Activated CD4-positive, alpha-beta T cell treated with anti-CD3 and anti-CD28 coated beads, Interleukin-10, Interleukin-2, amounts not matched to agents 100 ng/mL and 50 ng/mL, durations not matched to agents 16 hours and 8 hours (primary cell): ENCODE results near the gene CD58.
"Not testable (repeated sequence)": the region's sequence is repeated elsewhere in the genome, so short reads cannot be mapped to it uniquely, and the experiment has no call there.

ENCODE experiments used
- DNase-seq: peaks from one replicate; pipeline ENCODE4 v3.0.0-alpha.2; 2020

The CD58 gene

DNA sequence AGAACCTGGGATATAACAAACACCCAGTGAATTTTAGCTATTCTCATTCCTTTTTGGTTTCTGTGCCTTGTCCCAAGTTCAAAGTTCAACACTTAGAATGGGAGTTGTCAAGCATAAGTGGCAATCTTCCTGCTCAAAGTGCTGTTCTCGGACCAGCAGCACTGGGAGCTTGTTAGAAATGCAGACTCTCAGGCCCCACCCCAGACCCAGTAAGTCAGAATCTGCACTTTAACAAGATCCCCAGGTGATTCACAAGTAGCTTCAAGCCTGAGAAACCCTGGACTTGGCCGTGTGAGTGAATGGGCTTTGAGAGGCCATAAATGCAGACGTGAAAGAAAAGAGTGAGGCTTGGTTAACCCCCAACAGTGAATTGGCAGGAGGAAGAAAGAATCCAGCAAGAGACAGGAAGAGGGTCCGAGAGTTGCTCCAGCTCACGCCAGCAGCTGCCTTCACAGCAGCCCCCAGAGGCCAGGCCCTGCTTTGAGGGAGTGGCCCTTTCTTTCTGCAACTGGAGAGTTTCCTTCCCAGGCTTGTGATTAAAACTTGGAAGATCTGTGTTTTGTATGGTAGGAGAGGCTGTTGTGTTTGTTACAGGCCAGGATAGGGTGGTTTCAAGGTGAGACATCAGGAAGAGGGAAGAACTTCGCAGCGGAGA lies 21.3 kb upstream of the CD58 start:
- DNase-seq: not testable (repeated sequence)

GRCh38 chr1:116591006-116591950 lies 20.5 kb upstream of the CD58 start:
- DNase-seq: not testable (repeated sequence)

DNA sequence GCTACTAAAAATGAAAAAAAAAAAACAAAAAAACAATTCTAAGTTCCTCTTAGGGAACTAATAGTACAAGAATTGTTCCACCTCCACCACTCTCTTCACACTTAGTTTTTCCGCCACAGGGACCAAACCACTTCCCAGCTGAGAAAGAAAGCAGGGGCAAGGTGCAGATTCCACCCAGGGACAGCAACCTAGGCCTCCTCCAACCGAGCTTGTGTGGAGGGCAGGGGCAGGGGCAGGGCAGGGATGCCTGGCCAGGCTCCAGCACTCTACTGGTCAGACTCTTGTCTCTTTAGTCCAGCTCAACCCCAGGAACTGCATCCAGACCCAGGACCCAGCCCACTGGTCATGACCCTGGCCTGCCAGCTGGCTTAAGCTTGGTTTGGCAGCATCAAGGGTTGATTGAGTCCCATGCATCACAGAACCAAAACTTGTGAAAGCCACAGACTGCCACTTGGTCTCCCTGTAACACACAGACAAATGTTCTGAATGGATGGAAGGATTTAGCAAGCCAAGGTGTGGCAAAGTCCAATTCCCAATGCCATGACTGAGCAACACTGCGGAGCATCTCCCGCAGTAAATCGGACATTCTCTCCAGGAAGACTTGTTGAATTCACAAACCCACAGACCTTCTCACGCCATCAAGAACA lies 19.7 kb upstream of the CD58 start:
- DNase-seq: not testable (repeated sequence)

DNA sequence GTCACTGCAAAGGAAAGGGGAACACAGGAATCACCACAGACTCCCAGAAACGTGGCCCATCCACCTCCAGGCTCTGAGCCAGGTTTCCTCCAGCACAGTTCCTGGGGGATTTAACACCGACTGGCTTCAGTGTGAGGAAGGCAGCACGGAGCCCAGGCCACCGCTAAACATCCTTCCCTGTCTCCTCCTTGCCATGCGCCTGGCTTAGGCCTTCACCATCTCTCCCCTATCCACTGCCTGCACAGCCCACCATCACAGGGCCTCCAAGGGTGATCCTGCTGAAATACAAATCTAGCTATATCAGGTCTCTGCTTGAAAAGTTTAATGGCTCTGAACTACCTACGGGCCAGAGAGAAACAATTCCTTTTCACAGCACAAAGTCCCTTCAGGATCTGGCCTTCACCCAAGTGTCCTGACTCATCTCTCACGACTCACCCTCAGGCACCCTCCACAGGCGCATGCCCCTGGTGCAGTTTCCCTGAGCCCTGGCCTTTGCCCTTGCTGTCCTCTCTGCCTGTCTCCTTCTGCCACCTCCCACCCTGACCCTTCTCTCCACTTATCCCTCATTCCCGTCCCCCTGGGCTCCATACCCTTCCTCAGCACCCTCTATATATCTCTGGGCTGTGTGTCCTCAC lies 18.4 kb upstream of the CD58 start:
- DNase-seq: not testable (repeated sequence)

DNA sequence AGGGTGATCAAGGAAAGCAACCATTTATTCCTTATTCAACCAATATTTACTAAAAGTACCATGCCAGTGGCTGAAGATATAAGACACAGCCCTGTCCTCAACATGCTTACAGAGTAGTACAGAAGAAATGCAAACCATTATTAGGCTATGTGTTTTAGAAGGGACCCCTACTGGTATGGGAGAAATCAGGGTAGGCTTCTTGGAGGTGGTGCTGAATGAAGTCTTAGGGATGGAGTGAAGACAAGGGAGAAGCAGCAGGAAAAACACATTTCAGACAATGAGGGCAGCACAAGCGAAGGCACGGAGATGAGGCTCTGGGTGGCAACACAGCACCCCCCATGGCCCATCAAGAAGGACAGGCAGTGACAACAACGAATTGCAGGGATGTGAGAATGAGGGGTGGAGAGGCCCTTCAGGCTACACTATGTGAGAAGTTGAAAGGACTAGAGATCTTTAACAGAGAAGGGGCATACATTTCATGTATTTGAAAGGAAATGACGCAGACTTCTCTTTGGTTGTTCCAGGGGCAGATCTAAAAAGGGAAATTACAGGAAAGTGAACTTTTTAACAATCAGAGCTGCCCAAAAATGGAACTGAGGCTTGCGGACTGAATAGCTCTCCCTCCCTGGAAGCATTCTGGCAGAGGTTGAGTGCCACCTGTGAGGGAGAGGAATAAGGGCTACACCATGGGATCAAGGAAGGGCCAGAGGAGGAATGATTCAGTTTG lies 16.8 kb upstream of the CD58 start:
- DNase-seq: no peak

GRCh38 chr1:116586741-116587143 lies 15.9 kb upstream of the CD58 start:
- no peak for DNase-seq

- no peak for DNase-seq
These were observed 15.1 kb upstream of the CD58 start for GRCh38 chr1:116585886-116586285.

DNA sequence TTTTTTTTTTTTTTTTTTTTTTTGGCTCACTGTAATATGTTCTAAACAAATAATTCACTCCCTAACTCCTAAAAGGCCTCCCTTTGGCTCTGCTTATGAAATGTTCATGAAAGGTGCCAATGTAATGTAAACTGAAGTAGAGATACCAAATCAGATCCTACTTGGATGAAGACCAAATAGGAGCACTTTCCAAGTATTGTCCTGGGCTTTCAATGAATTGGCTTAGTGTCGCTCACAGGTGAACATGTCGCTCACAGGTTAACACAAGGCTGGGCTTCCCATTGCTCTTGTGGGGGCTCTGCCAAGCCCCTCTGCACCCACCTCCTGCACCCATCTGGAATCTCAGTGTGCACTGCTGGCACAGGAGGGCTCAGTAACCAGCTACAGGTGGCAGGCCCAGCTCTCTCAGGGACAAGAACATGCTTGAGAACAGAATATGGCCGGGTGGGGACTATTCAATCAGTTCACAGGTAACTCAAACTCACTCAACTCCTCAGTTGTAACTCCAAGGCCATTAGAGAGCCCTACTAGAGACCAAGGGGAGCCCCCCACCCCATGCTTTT lies 10.6 kb upstream of the CD58 start:
- no peak for DNase-seq

GRCh38 chr1:116580446-116581322 lies 9.9 kb upstream of the CD58 start:
- DNase-seq: no peak

GRCh38 chr1:116579259-116579875 lies 8.5 kb upstream of the CD58 start:
- DNase-seq: no peak

- no peak for DNase-seq
These were observed 7.8 kb upstream of the CD58 start for GRCh38 chr1:116578581-116578980.

DNA sequence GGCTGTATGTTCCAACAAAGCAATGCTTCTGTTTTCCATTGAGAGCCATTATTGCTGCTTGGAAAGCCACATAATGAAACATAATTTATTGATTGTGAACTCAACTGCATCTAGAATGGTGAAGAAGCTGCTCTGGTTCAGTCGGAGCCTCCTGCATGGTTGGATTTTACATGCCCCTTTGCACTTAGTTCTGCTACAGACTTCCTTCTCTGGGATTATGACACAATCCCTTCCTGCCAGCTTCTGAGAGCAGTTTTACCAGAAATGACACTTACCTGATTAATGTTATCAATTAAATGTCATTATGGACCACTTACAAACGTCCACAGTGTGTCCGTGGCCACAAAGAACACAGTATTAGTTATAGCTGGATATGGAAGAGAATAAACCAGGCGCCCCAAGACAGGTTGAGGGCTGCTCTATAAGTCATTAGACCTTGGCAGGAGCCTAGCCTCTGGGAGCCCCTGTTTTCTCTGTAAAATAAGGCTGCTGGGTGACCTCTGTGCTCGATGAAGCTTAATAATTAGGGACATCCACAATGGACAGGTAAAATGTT lies 7.0 kb upstream of the CD58 start:
- DNase-seq: no peak

DNA sequence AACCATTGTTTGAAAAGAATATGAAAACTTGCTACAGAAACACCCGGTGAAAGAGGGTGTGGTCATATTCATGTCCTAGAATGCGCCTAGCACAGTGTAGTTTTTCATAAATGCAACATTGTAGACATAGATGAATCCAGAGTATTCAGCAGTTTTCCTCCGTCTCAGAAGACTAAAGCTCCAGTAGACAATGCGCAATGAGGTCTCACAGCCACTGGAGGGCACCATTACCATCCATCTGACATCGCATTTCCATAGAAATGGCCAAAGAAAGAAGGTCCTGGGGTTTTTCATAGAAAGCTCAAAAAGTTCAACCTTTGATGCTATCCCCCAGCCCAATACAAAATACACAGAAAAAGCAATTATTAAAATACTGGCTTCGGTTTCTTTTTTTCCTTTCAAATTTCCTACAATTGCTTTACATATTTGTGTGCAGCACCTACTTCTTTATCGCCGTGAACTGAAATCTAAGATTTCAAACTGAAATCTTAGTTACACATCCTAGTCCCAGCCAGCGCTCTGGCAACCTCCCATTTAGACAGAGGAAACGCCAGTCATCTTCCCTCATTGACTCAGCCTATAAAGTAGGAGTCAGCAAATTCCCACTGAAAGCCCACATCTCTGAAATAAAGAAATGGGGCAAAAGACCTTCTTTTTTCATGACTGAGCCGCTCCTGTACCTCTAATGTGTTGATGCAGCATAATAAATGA lies 3.9 kb upstream of the CD58 start:
- peak; percentile 73 for DNase-seq

DNA sequence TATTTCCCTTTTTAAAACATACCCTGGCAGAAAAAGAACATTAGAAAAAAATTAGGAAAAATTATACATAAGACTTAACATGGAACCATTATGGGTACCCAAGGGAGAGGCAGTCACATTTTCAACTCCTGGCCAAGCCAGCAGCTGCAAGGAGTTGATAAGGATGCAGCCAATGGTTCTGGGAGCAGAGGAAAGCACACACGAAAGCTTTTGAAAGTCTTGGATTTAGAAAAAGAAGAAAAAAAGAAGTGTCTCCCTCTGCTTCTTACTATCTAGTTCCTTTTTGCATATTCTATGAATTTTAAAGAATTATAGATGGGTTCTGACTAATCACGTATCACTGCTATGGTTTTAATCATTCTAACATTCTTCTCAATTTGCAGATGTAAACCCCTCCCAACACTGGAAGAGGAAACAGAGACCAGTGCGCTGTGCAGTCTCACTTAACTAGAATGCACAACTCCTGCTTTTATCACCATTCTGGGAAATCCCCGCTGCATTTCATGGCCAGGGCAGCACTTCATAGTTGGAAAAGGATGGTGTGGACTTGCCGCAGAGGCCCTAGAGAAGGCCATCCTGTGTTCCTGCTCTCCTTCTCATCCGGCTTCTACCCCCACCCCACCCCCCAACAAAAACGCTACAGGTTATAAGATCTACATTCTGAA lies 2.7 kb upstream of the CD58 start:
- no peak for DNase-seq

DNA sequence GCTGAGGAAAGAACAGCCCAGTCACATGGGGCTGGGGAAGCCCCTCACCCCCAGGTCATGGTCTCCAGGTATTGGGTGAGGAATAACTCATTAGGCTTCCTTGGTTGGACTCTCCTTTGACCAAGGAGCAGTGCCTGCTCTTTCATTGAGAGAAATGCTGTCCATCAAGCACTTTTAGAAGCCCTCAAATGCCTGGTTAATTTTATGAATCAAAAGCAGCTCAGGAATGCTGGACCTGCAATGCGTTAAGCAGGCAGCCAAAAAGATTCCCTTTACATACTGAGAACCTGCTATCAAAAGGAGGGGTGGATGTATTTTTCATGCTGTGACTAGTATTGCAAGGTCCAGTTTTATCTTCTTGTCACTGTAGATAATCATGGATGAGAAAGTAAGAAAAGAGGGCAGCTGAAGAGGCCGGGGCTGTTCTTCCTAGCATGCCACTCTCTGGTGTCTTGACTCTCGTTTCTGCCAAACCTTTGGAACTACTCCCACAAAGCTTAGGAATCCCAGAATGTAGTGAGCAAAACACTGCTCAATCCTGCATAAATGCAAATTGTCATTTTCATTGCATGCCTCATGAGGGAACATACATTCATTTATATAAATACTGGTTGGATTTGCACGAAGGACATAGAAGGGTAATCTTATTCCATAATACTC lies 2.1 kb upstream of the CD58 start:
- no peak for DNase-seq

GRCh38 chr1:116572099-116572498 lies 1.3 kb upstream of the CD58 start:
- no peak for DNase-seq

- DNase-seq: no peak
These were observed 541 bp upstream of the CD58 start for GRCh38 chr1:116571215-116571919.
